ENCODE data around the gene KRR1.

Gene KRR1

GRCh38 chr12:75511116-75512048, at the start of gene KRR1:
TSS of gene KRR1 (minus strand) at chr12:75511609. CDS start at chr12:75511597, 12 bp downstream.
- TF ChIP-seq CTCF (conservative IDR thresholded peaks at IDR 0.05; ENCODE audit: control insufficient read depth, insufficient read depth, low read depth, low read length) = no peak
- DNase-seq (ENCODE audit: low read depth) = peak; percentile 99

GRCh38 chr12:75560167-75560566, 48.8 kb upstream of the KRR1 start:
- peak; percentile 73 for DNase-seq (ENCODE audit: low read depth)
- peak; percentile 58 for TF ChIP-seq CTCF (conservative IDR thresholded peaks at IDR 0.05; ENCODE audit: control insufficient read depth, insufficient read depth, low read depth, low read length)
- H3K4me3 ChIP-seq (ENCODE audit: control insufficient read depth, low read depth, low read length) = no peak overlapping the region

More at GRCh38 chr12:75511116-75512048, at the start of gene KRR1:
- H3K4me3 ChIP-seq (ENCODE audit: control insufficient read depth, low read depth, low read length) = peak within 1 kb of the TSS; percentile 96

- no peak for TF ChIP-seq CTCF (conservative IDR thresholded peaks at IDR 0.05; ENCODE audit: control insufficient read depth, insufficient read depth, low read depth, low read length)
- no peak overlapping the region for H3K4me3 ChIP-seq (ENCODE audit: control insufficient read depth, low read depth, low read length)
- DNase-seq (ENCODE audit: low read depth) = no peak
Measured at GRCh38 chr12:75558287-75558686, 46.9 kb upstream of the KRR1 start.

- no peak overlapping the region for H3K4me3 ChIP-seq (ENCODE audit: control insufficient read depth, low read depth, low read length)
- DNase-seq (ENCODE audit: low read depth) = no peak
- no peak for TF ChIP-seq CTCF (conservative IDR thresholded peaks at IDR 0.05; ENCODE audit: control insufficient read depth, insufficient read depth, low read depth, low read length)
Measured at GRCh38 chr12:75556311-75556899, 45.0 kb upstream of the KRR1 start.

- no peak for TF ChIP-seq CTCF (conservative IDR thresholded peaks at IDR 0.05; ENCODE audit: control insufficient read depth, insufficient read depth, low read depth, low read length)
- no peak overlapping the region for H3K4me3 ChIP-seq (ENCODE audit: control insufficient read depth, low read depth, low read length)
- peak; percentile 52 for DNase-seq (ENCODE audit: low read depth)
Measured at GRCh38 chr12:75554556-75554880, 43.1 kb upstream of the KRR1 start.

GRCh38 chr12:75553836-75554555, 42.6 kb upstream of the KRR1 start:
- no peak for DNase-seq (ENCODE audit: low read depth)
- H3K4me3 ChIP-seq (ENCODE audit: control insufficient read depth, low read depth, low read length) = no peak overlapping the region
- no peak for TF ChIP-seq CTCF (conservative IDR thresholded peaks at IDR 0.05; ENCODE audit: control insufficient read depth, insufficient read depth, low read depth, low read length)

All from fibroblast of mammary gland (primary cell).